SU-DHL-6 (cell line): ENCODE data around the gene NR0B1.

Experiments used
- H2AFZ ChIP-seq: fragments of 200-600 bp; sonication (generic); 2 replicates; pipeline ENCODE4 v1.6.1; 2014; ENCODE audit warnings: low read depth, mild to moderate bottlenecking, moderate library complexity, mixed read lengths, antibody characterized with exemption, low read length; ENCODE audit not compliant: severe bottlenecking
- H3F3A ChIP-seq: fragments of 200-600 bp; shearing (Covaris generic); 2 replicates; pipeline ENCODE4 v1.6.0; 2016; ENCODE audit warnings: antibody characterized with exemption, mild to moderate bottlenecking; ENCODE audit not compliant: insufficient read depth
- H3K27ac ChIP-seq: fragments of 200-600 bp; sonication (generic); 2 replicates; pipeline ENCODE4 v1.5.1; 2016; ENCODE audit warnings: low read depth, mild to moderate bottlenecking, low read length, moderate library complexity, mixed read lengths
- H3K27me3 ChIP-seq: fragments of 200-600 bp; sonication (generic), shearing (Covaris generic); 2 replicates; pipeline ENCODE4 v1.6.0; 2014; ENCODE audit warnings: mild to moderate bottlenecking, low read length
- H3K36me3 ChIP-seq: fragments of 200-600 bp; sonication (generic); 2 replicates; pipeline ENCODE4 v1.6.1; 2014; ENCODE audit warnings: mild to moderate bottlenecking, low read length, mixed read lengths
- H3K4me2 ChIP-seq: fragments of 300-600, 200-600 bp; shearing (Covaris generic), sonication (generic); 2 replicates; pipeline ENCODE4 v1.6.0; 2014; ENCODE audit warnings: low read length, low read depth, mild to moderate bottlenecking; ENCODE audit not compliant: poor library complexity, severe bottlenecking
- H3K4me3 ChIP-seq: fragments of 200-600 bp; sonication (generic); 2 replicates; pipeline ENCODE4 v1.5.1; 2014; ENCODE audit warnings: antibody characterized with exemption, low read length, mild to moderate bottlenecking, mixed read lengths; ENCODE audit not compliant: insufficient read depth, poor library complexity, severe bottlenecking
- H3K79me2 ChIP-seq: fragments of 200-600 bp; sonication (generic); 2 replicates; pipeline ENCODE4 v1.6.1; 2014; ENCODE audit warnings: mild to moderate bottlenecking, low read length, moderate library complexity; ENCODE audit not compliant: insufficient read depth
- H3K9ac ChIP-seq: fragments of 200-600 bp; sonication (generic); 2 replicates; pipeline ENCODE4 v1.7.0; 2014; ENCODE audit warnings: mild to moderate bottlenecking, low read length
- H3K9me2 ChIP-seq: fragments of 200-600 bp; sonication (generic); replicated peaks from 2 replicates; pipeline ENCODE4 v1.6.1; 2014; ENCODE audit warnings: low read length; ENCODE audit not compliant: insufficient read depth
- H3K9me3 ChIP-seq: fragments of 200-600 bp; sonication (generic); 2 replicates; pipeline ENCODE4 v1.6.1; 2014; ENCODE audit warnings: low read length, mixed read lengths; ENCODE audit not compliant: insufficient read depth
- H4K20me1 ChIP-seq: fragments of 200-600 bp; sonication (generic); 2 replicates; pipeline ENCODE4 v1.6.1; 2014; ENCODE audit warnings: low read depth, mild to moderate bottlenecking, antibody characterized with exemption, low read length, moderate library complexity, mixed read lengths
- CTCF ChIP-seq: fragments of 200-600 bp; sonication (generic); IDR thresholded peaks from one replicate; pipeline ENCODE4 v1.5.1; 2017; ENCODE audit warnings: antibody characterized with exemption, mild to moderate bottlenecking, low read length, moderate library complexity; ENCODE audit not compliant: insufficient read depth, poor library complexity, severe bottlenecking
- EZH2phosphoT487 ChIP-seq: fragments of 200-600 bp; sonication (generic), shearing (Covaris generic); conservative IDR thresholded peaks from 2 replicates; pipeline ENCODE4 v1.6.1; 2018; ENCODE audit warnings: mild to moderate bottlenecking, antibody characterized with exemption, low read length, moderate library complexity, mixed read lengths

NR0B1 gene

GRCh38 chrX:30307466-30307865 lies 1.7 kb downstream of the NR0B1 start:
- Histone ChIP-seq H3K79me2 (no peaks in the 10 kb centered on the region), H4K20me1 (no peaks in the 10 kb centered on the region), H3K9ac (no peak overlapping the region), H3K27ac (no peak overlapping the region), H3K36me3 (no peaks in the 10 kb centered on the region), H3K4me3 (no peak overlapping the region), H3K27me3 (no peaks in the 10 kb centered on the region), H3K9me2 (no peaks in the 10 kb centered on the region), H2AFZ (no peak overlapping the region), H3F3A (no peaks in the 10 kb centered on the region), H3K9me3 (no peaks in the 10 kb centered on the region), H3K4me2 (no peak overlapping the region)
- TF ChIP-seq CTCF = no peak
- TF ChIP-seq EZH2phosphoT487 = no peak

GRCh38 chrX:30304866-30305265 lies 4.3 kb downstream of the NR0B1 start:
- Histone ChIP-seq H3K4me2 (no peak overlapping the region), H3K36me3 (no peaks in the 10 kb centered on the region), H3K9ac (no peak overlapping the region), H2AFZ (no peak overlapping the region), H3K9me3 (no peaks in the 10 kb centered on the region), H3F3A (no peaks in the 10 kb centered on the region), H3K9me2 (no peaks in the 10 kb centered on the region), H3K4me3 (no peak overlapping the region), H3K27ac (no peak overlapping the region), H4K20me1 (no peaks in the 10 kb centered on the region), H3K79me2 (no peaks in the 10 kb centered on the region), H3K27me3 (no peaks in the 10 kb centered on the region)
- no peak for TF ChIP-seq EZH2phosphoT487
- no peak for TF ChIP-seq CTCF

GRCh38 chrX:30302956-30303355 lies 6.2 kb downstream of the NR0B1 start:
- TF ChIP-seq CTCF (no peak), EZH2phosphoT487 (no peak)

GRCh38 chrX:30301963-30302362 lies 7.2 kb downstream of the NR0B1 start:
- Histone ChIP-seq H3K79me2 (no peaks in the 10 kb centered on the region), H3K9ac (no peak overlapping the region), H3K9me3 (no peaks in the 10 kb centered on the region), H3K27me3 (no peaks in the 10 kb centered on the region), H2AFZ (no peak overlapping the region), H3F3A (no peaks in the 10 kb centered on the region), H3K4me3 (no peak overlapping the region), H3K9me2 (no peaks in the 10 kb centered on the region), H4K20me1 (no peaks in the 10 kb centered on the region), H3K27ac (no peak overlapping the region), H3K4me2 (no peak overlapping the region), H3K36me3 (no peaks in the 10 kb centered on the region)
- no peak for TF ChIP-seq EZH2phosphoT487
- TF ChIP-seq CTCF = no peak

More at GRCh38 chrX:30302956-30303355, 6.2 kb downstream of the NR0B1 start:
- H3F3A ChIP-seq = no peaks in the 10 kb centered on the region
- no peak overlapping the region for H3K4me3 ChIP-seq
- no peak overlapping the region for H2AFZ ChIP-seq
- no peak overlapping the region for H3K4me2 ChIP-seq
- H4K20me1 ChIP-seq = no peaks in the 10 kb centered on the region
- H3K9me3 ChIP-seq = no peaks in the 10 kb centered on the region
- H3K36me3 ChIP-seq = no peaks in the 10 kb centered on the region
- H3K27me3 ChIP-seq = no peaks in the 10 kb centered on the region
- no peaks in the 10 kb centered on the region for H3K9me2 ChIP-seq
- H3K79me2 ChIP-seq = no peaks in the 10 kb centered on the region
- H3K27ac ChIP-seq = no peak overlapping the region
- no peak overlapping the region for H3K9ac ChIP-seq
